ENCODE measurements around the gene CD24.
A peak's percentile ranks its signal among the peaks of the same experiment; 100 is the strongest.
"Not testable (repeated sequence)": the region's sequence is repeated elsewhere in the genome, so short reads cannot be mapped to it uniquely, and the experiment has no call there.

CD24 gene

GRCh38 chr6:106974336-106974998 is at the start of gene CD24:
TSS of gene CD24 (minus strand) at chr6:106974729. CDS start at chr6:106974646, 83 bp downstream.
- peak; percentile 73 for DNase-seq

DNA sequence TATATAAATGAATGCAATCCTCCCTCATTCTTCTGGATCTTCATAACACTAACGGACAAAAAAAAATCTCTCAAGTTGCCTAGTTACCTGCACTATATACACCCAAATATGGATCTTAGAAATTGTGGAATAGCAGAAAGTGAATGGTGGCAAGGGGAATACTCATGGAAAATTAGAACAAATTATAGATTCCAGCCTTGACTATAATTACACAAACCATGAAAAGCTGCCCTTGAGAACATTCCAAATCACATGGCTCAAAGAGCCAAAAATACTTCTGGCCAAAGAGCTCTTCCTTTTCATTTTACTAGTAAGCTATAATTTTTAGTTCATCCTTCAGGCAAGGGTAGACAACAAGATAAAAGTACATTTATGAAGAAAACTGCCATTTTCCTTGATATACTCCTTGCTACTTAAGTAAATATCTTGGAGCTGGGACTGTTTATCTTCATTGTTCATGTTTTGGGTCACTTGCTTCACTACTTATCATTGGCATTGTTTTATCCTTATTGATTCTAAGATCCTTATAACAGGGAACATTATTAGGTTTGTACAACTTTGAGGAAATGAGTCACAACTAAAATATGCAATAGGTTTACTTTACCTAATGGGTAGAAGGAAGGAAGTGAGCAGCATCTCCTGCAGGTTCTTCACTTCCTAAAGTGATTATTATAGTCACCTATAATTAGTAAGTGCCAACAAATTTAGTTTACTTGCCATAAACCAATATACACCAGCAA is 47.1 kb upstream of the CD24 start:
- no peak for DNase-seq

DNA sequence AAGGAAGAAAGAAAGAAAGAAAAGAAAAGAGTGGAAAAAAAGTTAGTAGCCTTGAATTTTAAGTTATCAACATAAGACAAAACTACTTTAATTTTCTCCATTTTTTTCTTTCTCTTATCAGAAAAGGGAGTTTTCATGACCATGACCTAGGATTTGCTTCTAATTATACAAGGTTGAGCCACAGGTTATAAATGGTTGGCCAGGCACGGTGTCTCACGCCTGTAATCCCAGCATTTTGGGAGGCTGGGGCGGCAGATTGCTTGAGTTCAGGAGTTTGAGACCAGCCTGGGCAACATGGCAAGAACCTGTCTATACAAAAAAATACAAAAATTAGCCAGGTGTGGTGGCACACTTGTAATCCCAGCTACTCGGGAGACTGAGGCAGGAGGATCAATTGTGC is 45.7 kb upstream of the CD24 start:
- DNase-seq: no peak

DNA sequence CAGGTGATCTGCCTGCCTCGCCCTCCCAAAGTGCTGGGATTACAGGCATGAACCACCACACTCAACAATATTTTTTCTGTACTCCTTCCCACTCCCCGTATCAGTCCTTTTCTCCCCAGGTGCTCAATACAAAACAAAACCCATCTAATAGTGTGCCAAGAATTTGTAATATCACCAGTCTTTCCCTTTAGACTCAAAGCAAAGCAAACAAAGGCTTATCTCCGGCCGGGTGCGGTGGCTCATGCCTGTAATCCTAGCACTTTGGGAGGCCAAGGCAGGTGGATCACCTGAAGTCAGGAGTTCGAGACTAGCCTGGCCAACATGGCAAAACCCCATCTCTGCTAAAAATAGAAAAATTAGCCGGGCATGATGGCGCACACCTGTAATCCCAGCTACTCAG is 45.1 kb upstream of the CD24 start:
- DNase-seq: not testable (repeated sequence)

GRCh38 chr6:107019047-107019446 is 44.5 kb upstream of the CD24 start:
- DNase-seq: no peak

DNA sequence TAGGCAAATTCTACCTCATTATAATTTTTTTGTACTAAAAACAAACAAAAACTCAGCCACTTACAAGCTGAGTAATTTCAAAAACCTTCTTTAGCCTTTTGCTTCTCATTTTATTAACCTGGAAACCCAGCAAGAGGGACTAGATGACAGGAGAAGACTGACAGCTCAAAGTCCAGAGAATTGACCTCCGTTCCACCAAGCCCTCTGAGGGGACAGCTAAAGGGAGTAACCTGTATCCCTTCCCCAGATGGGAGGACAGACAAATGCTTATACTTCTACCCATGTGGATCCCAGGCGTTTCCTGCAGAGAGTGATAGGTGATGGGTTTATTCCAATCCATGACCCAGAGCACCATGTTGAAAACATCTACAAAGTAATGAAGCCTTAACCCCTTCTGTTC is 35.0 kb upstream of the CD24 start:
- DNase-seq: no peak

- peak; percentile 42 for DNase-seq
Measured at GRCh38 chr6:106997392-106998158, 23.0 kb upstream of the CD24 start.

- no peak for DNase-seq
Measured at GRCh38 chr6:106995640-106996039, 21.1 kb upstream of the CD24 start.

DNA sequence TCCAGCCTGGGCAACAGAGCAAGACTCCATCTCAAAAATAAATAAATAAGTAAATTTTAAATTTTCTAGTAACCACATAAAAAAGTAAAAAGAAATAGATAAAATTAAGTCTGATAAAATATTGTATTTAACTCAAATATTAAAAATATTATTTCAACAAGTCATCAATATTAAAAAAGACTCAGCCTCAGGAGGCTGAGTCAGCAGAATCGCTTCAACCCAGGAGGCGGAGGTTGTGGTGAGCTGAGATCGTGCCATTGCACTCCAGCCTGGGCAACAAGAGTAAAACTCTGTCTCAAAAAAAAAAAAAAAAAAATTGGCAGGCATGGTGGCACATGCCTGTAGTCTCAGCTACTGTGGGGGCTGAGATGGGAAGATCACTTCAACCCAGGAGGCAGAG is 15.2 kb upstream of the CD24 start:
- DNase-seq: not testable (repeated sequence)

GRCh38 chr6:106988664-106989063 is 14.1 kb upstream of the CD24 start:
- no peak for DNase-seq

- DNase-seq: peak; percentile 52
Measured at GRCh38 chr6:106981926-106982325, 7.4 kb upstream of the CD24 start.

GRCh38 chr6:106980926-106981325 is 6.4 kb upstream of the CD24 start:
- no peak for DNase-seq

- DNase-seq: peak; percentile 87
Measured at GRCh38 chr6:106979435-106979884, 4.9 kb upstream of the CD24 start.

DNA sequence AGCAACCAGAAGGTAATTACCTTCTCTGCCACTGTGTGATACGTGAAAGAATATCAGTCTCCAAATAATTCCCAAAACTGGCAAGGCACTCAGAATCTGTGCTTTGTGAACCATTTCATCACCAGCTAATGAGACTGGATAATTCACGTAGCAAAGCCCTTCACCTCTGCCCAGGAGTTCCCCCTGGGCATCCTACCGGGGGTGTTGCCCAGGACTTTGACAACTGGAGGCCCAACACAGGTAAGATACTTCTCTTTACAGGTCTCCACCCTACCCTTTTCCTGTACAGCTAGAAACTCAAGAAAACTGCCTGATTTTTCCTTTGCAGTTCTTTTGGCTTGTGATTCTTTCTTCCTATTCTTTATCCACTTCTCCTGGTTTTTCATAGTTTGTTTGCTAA is 2.7 kb upstream of the CD24 start:
- DNase-seq: no peak

GRCh38 chr6:106976270-106976669 is 1.7 kb upstream of the CD24 start:
- no peak for DNase-seq

GRCh38 chr6:106975738-106976064 is 1.2 kb upstream of the CD24 start:
- DNase-seq: no peak

DNA sequence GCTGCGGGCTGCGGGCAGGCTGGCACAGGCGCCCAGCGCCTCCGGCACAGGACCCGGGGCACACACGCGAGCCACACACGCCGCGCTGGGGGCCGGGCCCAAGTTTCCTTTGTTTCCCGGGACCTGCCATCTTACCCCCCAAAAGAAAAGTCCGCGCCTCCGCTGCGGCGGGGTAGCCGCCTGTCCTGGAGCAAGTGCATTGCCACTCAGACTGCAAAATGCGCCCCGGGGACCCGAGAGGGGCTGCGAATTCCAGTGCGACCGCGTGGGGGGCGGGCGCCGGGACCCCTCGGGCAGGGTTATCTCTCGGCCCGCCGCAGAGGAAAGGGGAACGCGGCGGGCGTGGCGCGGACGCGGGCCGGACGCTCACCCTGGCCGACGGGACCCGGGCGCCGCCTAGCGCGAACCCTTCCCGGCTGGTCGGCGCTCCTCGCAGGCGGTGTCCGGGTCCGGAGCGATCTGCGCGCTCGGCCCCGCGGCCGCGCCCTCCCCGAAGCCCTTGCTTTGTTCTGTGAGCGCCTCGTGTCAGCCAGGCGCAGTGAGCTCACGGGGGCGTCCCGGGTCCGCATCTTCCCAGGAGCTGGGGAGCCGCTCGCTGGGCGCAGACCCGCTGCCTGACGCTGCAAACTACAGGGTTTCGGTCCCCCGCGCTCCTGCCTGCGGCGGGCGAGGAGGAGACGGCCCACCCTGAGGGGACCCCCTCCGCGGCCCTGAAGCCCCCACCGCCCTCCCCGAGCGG is 639 bp upstream of the CD24 start:
- peak; percentile 61 for DNase-seq

DNA sequence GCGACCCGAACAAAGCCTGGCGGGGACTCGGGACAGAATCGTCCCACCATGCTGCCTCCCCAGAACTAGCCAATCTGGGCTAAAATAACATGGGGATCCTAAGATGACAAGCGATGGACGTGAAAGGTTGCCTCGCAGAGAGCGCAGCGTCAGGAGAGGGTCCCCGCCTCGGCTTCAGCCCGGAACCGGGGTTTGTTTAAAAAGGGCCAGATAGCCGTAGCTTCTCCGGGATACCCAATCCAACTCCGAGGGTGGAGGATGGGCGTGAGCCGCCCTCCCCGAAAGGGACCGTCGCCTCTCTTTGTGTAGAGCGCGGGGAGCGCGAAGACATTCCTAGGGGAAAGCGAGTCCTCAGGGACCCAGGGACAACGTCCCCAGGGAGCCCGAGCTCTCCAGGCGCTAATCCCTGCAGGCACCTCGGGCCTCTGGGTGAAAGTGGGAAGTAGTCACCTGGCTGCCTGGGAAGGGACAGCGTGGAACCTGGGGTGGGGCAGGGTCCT is 643 bp downstream of the CD24 start:
- DNase-seq: peak; percentile 37

DNA sequence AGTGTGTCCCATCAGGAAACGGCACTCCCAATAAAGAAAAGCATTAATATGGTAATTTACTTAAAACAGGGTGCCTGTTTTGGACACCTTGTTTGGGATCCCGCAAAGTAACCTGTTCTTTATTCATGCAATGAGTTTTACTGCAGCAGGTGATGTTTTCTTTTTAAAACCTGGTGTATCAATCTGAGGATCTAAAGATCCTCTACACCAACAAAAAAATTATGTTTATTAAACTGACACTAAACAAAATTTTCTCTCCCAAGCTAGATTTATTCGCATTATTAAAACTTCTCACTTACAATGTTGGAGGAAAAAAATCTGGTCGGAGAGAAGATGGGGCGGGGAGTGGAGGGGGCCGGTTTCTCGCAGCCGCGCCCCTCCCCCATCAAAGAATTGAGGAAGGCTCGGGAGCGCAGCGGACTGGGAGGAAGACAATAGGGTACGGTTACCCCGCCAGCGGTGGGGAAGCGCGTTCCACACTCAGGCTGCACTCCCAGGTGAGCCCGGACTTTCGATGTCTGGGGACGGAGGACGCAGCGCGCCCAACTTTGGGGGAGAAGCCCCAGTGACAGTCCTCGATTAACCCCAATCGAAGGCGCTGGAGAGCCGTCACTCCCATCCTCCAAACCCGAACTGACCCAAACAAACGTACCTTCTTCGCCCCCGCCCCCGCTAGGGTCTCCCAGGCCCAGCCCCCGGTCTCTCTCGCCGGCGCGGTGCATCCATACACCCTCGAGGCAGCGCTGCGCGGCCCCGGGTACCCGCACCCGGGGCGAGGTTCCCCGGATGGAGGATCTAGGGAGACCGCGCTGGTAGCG is 1.3 kb downstream of the CD24 start:
- no peak for DNase-seq

DNA sequence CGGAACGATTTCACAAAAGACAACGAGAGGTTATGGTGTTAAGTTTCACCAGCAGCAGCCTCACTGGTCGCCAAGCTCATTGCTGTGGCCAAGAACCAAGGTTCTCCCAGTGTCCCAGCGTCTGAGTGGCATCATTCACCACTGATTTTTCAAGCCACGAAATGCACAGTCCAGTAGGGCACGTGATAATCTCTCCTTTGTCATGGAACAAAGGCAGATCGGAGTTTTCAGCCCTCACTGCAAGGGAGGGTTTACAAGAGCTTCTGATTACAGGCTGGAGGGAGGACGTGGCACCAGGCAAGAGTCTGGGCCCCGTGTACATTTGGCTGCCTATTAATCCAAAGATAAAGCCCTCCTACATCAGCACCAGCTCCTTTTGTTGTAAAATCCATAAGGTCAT is 2.0 kb downstream of the CD24 start:
- no peak for DNase-seq

GRCh38 chr6:106970769-106971168 is 3.8 kb downstream of the CD24 start:
- DNase-seq: not testable (repeated sequence)

DNA sequence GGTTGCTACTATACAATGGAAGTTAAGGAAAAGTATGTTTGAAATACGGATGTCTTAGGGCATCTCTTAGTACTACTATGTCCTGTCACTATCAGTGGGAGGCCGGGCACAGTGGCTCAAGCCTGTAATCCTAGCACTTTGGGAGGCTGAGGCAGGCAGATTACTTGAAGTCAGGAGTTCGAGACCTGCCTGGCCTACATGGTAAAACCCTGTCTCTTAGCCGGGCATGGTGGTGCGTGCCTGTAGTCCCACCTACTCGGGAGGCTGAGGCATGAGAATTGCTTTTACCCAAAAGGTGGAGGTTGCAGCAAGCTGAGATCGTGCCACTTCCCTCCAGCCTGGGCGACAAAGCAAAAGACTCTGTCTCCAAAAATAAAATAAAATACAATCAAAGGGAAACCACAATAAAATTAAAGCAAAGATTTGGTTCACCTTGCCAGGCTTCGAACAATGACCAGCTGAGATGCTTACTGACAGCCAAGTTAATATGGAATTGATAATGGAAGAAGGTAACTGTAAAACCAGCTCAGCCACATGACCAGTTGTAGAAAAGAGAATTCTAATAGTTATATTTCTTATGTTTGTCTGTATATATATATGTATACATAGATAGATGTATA is 6.5 kb downstream of the CD24 start:
- no peak for DNase-seq
